Rectal smooth muscle tissue (tissue), 1 donor: ENCODE measurements around the gene HOXA6.

ENCODE experiments used
- H3K27ac ChIP-seq: one replicate; pipeline ENCODE4 v1.7.0; 2013; ENCODE audit warnings: low read depth, low read length, inconsistent platforms
- H3K27me3 ChIP-seq: one replicate; pipeline ENCODE4 v1.7.0; 2013; ENCODE audit warnings: low read length; ENCODE audit not compliant: control insufficient read depth, insufficient read depth
- H3K36me3 ChIP-seq: one replicate; pipeline ENCODE4 v1.7.0; 2013; ENCODE audit warnings: low read length; ENCODE audit not compliant: control insufficient read depth, insufficient read depth
- H3K4me1 ChIP-seq: one replicate; pipeline ENCODE4 v1.7.0; 2013; ENCODE audit warnings: low read length; ENCODE audit not compliant: control insufficient read depth, insufficient read depth
- H3K4me3 ChIP-seq: one replicate; pipeline ENCODE4 v1.7.0; 2013; ENCODE audit warnings: low read length
- H3K9ac ChIP-seq: one replicate; pipeline ENCODE4 v1.7.0; 2013; ENCODE audit warnings: low read length

Gene HOXA6

GRCh38 chr7:27188386-27189294 is 41.1 kb upstream of the HOXA6 start:
- Histone ChIP-seq H3K27me3 (peaks cover 8% of the 10 kb centered on the region), H3K4me1 (peaks cover 8% of the 10 kb centered on the region), H3K36me3 (no peaks in the 10 kb centered on the region), H3K27ac (peak overlapping the region; percentile 89), H3K9ac (peak overlapping the region; percentile 2), H3K4me3 (peak overlapping the region; percentile 60)

- H3K4me1 ChIP-seq: peaks cover 8% of the 10 kb centered on the region
- H3K4me3 ChIP-seq: peak overlapping the region; percentile 60
- H3K9ac ChIP-seq: peak overlapping the region; percentile 2
- H3K27me3 ChIP-seq: peaks cover 8% of the 10 kb centered on the region
- H3K36me3 ChIP-seq: no peaks in the 10 kb centered on the region
- peak overlapping the region; percentile 89 for H3K27ac ChIP-seq
Observed at GRCh38 chr7:27187475-27188385, 40.2 kb upstream of the HOXA6 start.

- peak overlapping the region; percentile 72 for H3K4me3 ChIP-seq
- peak overlapping the region; percentile 61 for H3K9ac ChIP-seq
- H3K27ac ChIP-seq: peak overlapping the region; percentile 89
- H3K36me3 ChIP-seq: no peaks in the 10 kb centered on the region
- peaks cover 6% of the 10 kb centered on the region for H3K27me3 ChIP-seq
- peaks cover 13% of the 10 kb centered on the region for H3K4me1 ChIP-seq
Observed at GRCh38 chr7:27186668-27187474, 39.3 kb upstream of the HOXA6 start.

GRCh38 chr7:27185854-27186667 is 38.5 kb upstream of the HOXA6 start:
- Histone ChIP-seq H3K9ac (peak overlapping the region; percentile 59), H3K36me3 (no peaks in the 10 kb centered on the region), H3K27ac (peak overlapping the region; percentile 89), H3K4me3 (peak overlapping the region; percentile 72), H3K4me1 (peaks cover 16% of the 10 kb centered on the region), H3K27me3 (peaks cover 3% of the 10 kb centered on the region)

GRCh38 chr7:27185013-27185853 is 37.7 kb upstream of the HOXA6 start, which contains the start of gene HOXA11:
HOXA11 (minus strand) TSS chr7:27185232; CDS start chr7:27185144, 88 bp downstream.
- Histone ChIP-seq H3K4me1 (peaks cover 22% of the 10 kb centered on the region), H3K27me3 (peaks cover 3% of the 10 kb centered on the region), H3K36me3 (no peaks in the 10 kb centered on the region), H3K9ac (peak within 1 kb of the TSS; percentile 67), H3K4me3 (peak within 1 kb of the TSS; percentile 72), H3K27ac (peak within 1 kb of the TSS; percentile 96)

GRCh38 chr7:27184337-27185012 is 36.9 kb upstream of the HOXA6 start:
- H3K9ac ChIP-seq: peak overlapping the region; percentile 67
- peak overlapping the region; percentile 96 for H3K27ac ChIP-seq
- H3K27me3 ChIP-seq: peaks cover 5% of the 10 kb centered on the region
- H3K36me3 ChIP-seq: no peaks in the 10 kb centered on the region
- H3K4me1 ChIP-seq: peaks cover 16% of the 10 kb centered on the region
- H3K4me3 ChIP-seq: peak overlapping the region; percentile 72

- no peaks in the 10 kb centered on the region for H3K36me3 ChIP-seq
- peaks cover 14% of the 10 kb centered on the region for H3K4me1 ChIP-seq
- H3K9ac ChIP-seq: peak overlapping the region; percentile 7
- H3K27ac ChIP-seq: peak overlapping the region; percentile 96
- H3K27me3 ChIP-seq: peaks cover 6% of the 10 kb centered on the region
- H3K4me3 ChIP-seq: peak overlapping the region; percentile 72
Observed at GRCh38 chr7:27183682-27184336, 36.2 kb upstream of the HOXA6 start.

GRCh38 chr7:27182861-27183681 is 35.5 kb upstream of the HOXA6 start:
- Histone ChIP-seq H3K4me3 (peak overlapping the region; percentile 72), H3K9ac (peak overlapping the region; percentile 7), H3K27ac (peak overlapping the region; percentile 96), H3K36me3 (no peaks in the 10 kb centered on the region), H3K27me3 (peaks cover 6% of the 10 kb centered on the region), H3K4me1 (peaks cover 14% of the 10 kb centered on the region)

GRCh38 chr7:27182285-27182841 is 34.8 kb upstream of the HOXA6 start:
- Histone ChIP-seq H3K4me1 (peaks cover 14% of the 10 kb centered on the region), H3K27ac (peak overlapping the region; percentile 96), H3K27me3 (peaks cover 6% of the 10 kb centered on the region)

More at GRCh38 chr7:27182285-27182841, 34.8 kb upstream of the HOXA6 start:
- Histone ChIP-seq H3K9ac (no peak overlapping the region), H3K36me3 (no peaks in the 10 kb centered on the region), H3K4me3 (peak overlapping the region; percentile 72)
